ENCODE measurements around the gene C6orf89. TPM values are rescaled to one million over a fixed set of nuclear protein-coding genes. Genes with fewer than 3 reads are reported as not detected.

C6orf89 gene
- total RNA-seq, 5 donors from 2014 or later (not counting 1 experiment from before 2014, with no cell fraction given) = 32.6 to 57.9 (median 46.1) TPM

DNA sequence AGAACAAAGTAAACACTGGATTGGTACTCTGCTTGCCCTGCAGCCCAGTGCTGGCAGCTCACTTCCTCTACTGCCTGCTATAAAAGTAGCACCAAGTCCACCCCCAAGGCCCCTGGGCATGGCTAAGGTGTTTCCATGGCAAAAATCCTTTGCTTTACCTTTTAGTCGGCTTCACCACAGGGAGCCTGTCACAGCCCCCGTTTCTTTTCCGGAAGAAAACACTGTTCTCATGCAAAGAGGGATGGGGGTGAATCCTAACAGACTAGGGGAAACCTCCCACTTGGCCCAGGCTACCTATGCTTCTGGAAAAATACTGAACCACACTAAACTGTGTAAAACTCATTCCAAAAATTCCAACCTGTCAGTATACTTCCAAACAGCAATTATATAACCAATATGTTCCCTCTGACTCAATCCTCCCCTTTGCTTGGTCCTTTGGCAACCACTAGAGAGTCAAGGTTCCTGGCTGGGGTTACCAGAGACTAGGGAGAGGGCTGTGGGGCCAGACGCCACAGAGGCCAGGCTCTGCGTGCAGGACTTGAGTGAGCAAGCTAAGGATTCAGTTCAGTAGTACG, 27.3 kb upstream of the C6orf89 start:
- no peaks in the 10 kb centered on the region for H3K9me3 Mint-ChIP-seq
- WGBS (ENCODE audit: insufficient coverage) = 100% methylated on average over 1 of the region's 6 CpGs
- POLR2A ChIA-PET = interaction anchor here in 1 of 2 donors (0.7 kb wide), 1 partner anchor 61 kb away, joined by 10 read pairs; no protein-coding TSS in a partner anchor
- H3K4me3 ChIP-seq (ENCODE audit: control insufficient read depth in 1 of 2, extremely low read depth in 1 of 2, low read length in 1 of 2) = no peak overlapping the region
- no peaks in the 10 kb centered on the region for H3K27me3 ChIP-seq (replicated peaks in 1 of 2; ENCODE audit: control insufficient read depth in 2 of 2, extremely low read depth in 1 of 2, insufficient read depth in 2 of 2, low read length in 1 of 2)
- H3K27me3 Mint-ChIP-seq = no peaks in the 10 kb centered on the region
- peaks cover 55% of the 10 kb centered on the region for H3K36me3 Mint-ChIP-seq
- no peak overlapping the region for H3K4me3 Mint-ChIP-seq
- no peak overlapping the region for H3K27ac Mint-ChIP-seq
- H3K36me3 ChIP-seq (ENCODE audit: control insufficient read depth in 2 of 2, extremely low read depth in 1 of 2, insufficient read depth in 1 of 2, low read length in 1 of 2) = peaks cover 12 to 41% of the 10 kb centered on the region in 2 donors
- peaks cover 1 to 7% (median 5%) of the 10 kb centered on the region in 3 donors for H3K4me1 Mint-ChIP-seq
- CTCF ChIA-PET = no interaction called here
- DNase-seq (no peak), ATAC-seq (replicated peaks in 1 of 4) (no peak)
- H3K9me3 ChIP-seq = no peaks in the 10 kb centered on the region
- H3K27ac ChIP-seq (ENCODE audit: low read length) = no peak overlapping the region
- no peaks in the 10 kb centered on the region for H3K4me1 ChIP-seq (ENCODE audit: control insufficient read depth in 1 of 2, extremely low read depth in 1 of 2, insufficient read depth in 2 of 2, low read length in 2 of 2)

DNA sequence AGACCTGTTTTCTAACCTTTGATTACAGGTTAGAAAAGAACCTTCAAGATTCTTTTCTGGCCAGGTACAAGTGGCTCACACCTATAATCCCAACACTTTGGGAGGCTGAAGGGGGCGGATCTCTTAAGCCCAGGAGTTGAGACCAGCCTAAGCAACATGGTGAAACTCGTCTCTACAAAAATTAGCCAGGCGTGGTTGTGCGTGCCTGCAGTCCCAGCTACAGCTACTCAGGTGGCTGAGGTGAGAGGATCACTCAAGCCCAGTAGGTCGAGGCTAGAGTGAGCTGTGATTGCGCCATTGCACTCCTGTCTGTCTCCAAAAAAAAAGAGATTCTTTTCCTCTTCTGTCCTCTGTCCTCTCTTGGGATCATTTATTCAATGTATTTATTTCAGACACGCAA, 25.6 kb upstream of the C6orf89 start:
- CTCF ChIA-PET = interaction anchor here (0.5 to 1.6 kb wide), 2 partner anchors 9 to 179 kb away, joined by 3 to 7 read pairs; no protein-coding TSS in a partner anchor
- H3K4me3 Mint-ChIP-seq = no peak overlapping the region

DNA sequence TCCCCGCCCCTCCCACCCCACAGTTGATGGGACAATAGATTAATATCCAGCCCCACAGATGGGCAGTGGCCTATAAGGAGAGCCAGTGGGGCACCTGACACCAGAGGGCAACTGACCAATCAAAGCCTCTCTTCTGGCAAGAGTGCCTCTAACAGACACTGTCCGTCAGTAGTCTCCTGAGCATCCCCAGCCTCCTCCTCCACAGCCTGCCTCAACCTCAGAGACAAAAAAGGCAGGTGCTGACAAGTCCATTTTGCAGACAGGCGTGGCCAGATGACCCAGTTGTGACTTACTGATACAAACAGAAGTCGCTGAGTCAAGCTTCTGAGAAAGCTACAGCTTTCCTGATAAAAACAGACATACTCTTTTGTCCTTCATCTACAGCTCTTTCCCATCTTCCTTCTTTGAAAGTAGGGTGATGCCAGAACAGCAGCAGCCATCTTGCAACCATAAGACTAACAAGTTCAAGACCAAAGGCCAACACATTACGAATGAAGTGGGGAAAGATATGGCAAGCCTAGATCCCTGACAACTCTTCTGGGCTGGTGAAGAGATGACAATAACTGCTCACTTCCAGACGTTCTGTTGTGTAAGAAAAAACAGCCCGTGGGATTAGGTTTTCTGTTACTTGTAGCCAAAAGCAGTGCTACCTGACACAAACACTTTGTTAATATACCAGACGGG, 23.4 kb upstream of the C6orf89 start:
- Histone ChIP-seq H3K4me1 (ENCODE audit: control insufficient read depth in 1 of 2, extremely low read depth in 1 of 2, insufficient read depth in 2 of 2, low read length in 2 of 2) (peaks cover 6 to 14% of the 10 kb centered on the region in 2 experiments), H3K27ac (ENCODE audit: low read length) (no peak overlapping the region), H3K36me3 (ENCODE audit: control insufficient read depth in 2 of 2, extremely low read depth in 1 of 2, insufficient read depth in 1 of 2, low read length in 1 of 2) (peaks cover 5 to 50% of the 10 kb centered on the region in 2 donors), H3K9me3 (no peaks in the 10 kb centered on the region), H3K27me3 (replicated peaks in 1 of 2; ENCODE audit: control insufficient read depth in 2 of 2, extremely low read depth in 1 of 2, insufficient read depth in 2 of 2, low read length in 1 of 2) (no peaks in the 10 kb centered on the region), H3K4me3 (ENCODE audit: control insufficient read depth in 1 of 2, extremely low read depth in 1 of 2, low read length in 1 of 2) (no peak overlapping the region)
- DNase-seq = no peak
- POLR2A ChIA-PET = no interaction called here
- WGBS (ENCODE audit: insufficient coverage) = 71% methylated on average over 6 of the region's 8 CpGs
- H3K9me3 Mint-ChIP-seq = no peaks in the 10 kb centered on the region
- H3K27me3 Mint-ChIP-seq = no peaks in the 10 kb centered on the region
- ATAC-seq (replicated peaks in 1 of 4) = no peak
- H3K4me1 Mint-ChIP-seq = peaks cover 28 to 40% (median 35%) of the 10 kb centered on the region in 3 donors
- H3K36me3 Mint-ChIP-seq = peaks cover 55% of the 10 kb centered on the region
- CTCF ChIA-PET = interaction anchor here in 1 of 2 donors (0.9 kb wide), 1 partner anchor 9 kb away, joined by 3 read pairs; no protein-coding TSS in a partner anchor
- H3K27ac Mint-ChIP-seq = no peak overlapping the region
- H3K4me3 Mint-ChIP-seq = no peak overlapping the region

More for the DNA sequence above, 25.6 kb upstream of the C6orf89 start:
- no peak overlapping the region for H3K27ac ChIP-seq (ENCODE audit: low read length)
- POLR2A ChIA-PET = no interaction called here
- H3K4me3 ChIP-seq (ENCODE audit: control insufficient read depth in 1 of 2, extremely low read depth in 1 of 2, low read length in 1 of 2) = no peak overlapping the region
- no peak overlapping the region for H3K27ac Mint-ChIP-seq
- DNase-seq (no peak), ATAC-seq (replicated peaks in 1 of 4) (no peak)
- H3K27me3 Mint-ChIP-seq = no peaks in the 10 kb centered on the region
- H3K36me3 ChIP-seq (ENCODE audit: control insufficient read depth in 2 of 2, extremely low read depth in 1 of 2, insufficient read depth in 1 of 2, low read length in 1 of 2) = peaks cover 12 to 51% of the 10 kb centered on the region in 2 donors
- no peaks in the 10 kb centered on the region for H3K4me1 ChIP-seq (ENCODE audit: control insufficient read depth in 1 of 2, extremely low read depth in 1 of 2, insufficient read depth in 2 of 2, low read length in 2 of 2)
- no peaks in the 10 kb centered on the region for H3K27me3 ChIP-seq (replicated peaks in 1 of 2; ENCODE audit: control insufficient read depth in 2 of 2, extremely low read depth in 1 of 2, insufficient read depth in 2 of 2, low read length in 1 of 2)
- no peaks in the 10 kb centered on the region for H3K9me3 ChIP-seq
- peaks cover 55% of the 10 kb centered on the region for H3K36me3 Mint-ChIP-seq
- no peaks in the 10 kb centered on the region for H3K9me3 Mint-ChIP-seq
- 95% methylated on average over 5 of the region's 7 CpGs for WGBS (ENCODE audit: insufficient coverage)
- H3K4me1 Mint-ChIP-seq = peaks cover 9 to 23% (median 15%) of the 10 kb centered on the region in 3 donors

DNA sequence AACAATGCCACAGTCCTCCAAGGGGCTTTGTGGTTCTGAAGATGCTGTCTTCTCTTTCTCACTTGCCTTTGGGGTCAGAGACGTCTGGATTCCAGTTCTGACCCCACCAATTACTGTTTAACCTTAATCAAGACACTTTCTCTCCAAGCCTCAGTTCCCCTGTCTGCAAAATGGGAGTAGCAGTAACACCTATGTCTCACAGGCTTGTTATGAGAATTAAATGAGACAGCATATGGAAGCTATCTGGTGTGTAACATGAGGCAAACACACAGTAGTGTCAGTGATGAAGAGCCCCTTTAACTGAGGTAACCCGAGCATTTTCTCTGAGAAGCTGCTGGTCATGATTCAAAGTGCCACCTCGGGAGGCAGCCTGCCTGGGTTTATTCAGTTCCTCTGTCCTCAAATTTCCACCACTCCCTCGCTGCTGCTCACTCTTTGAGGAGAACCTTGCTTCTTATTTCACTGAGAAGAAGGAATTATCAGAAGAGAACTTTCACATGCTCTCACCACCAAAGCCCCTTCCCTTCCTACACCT, 22.8 kb upstream of the C6orf89 start:
- Mint-ChIP-seq H3K9me3 (no peaks in the 10 kb centered on the region), H3K36me3 (peaks cover 60% of the 10 kb centered on the region), H3K27me3 (no peaks in the 10 kb centered on the region), H3K27ac (no peak overlapping the region), H3K4me3 (no peak overlapping the region), H3K4me1 (peaks cover 34 to 46% (median 40%) of the 10 kb centered on the region in 3 donors)
- ChIA-PET CTCF (interaction anchor here in 1 of 2 donors (0.9 kb wide), 1 partner anchor 10 kb away, joined by 3 read pairs; no protein-coding TSS in a partner anchor), POLR2A (no interaction called here)
- DNase-seq (no peak), ATAC-seq (replicated peaks in 1 of 4) (no peak)
- Histone ChIP-seq H3K27me3 (replicated peaks in 1 of 2; ENCODE audit: control insufficient read depth in 2 of 2, extremely low read depth in 1 of 2, insufficient read depth in 2 of 2, low read length in 1 of 2) (no peaks in the 10 kb centered on the region), H3K9me3 (no peaks in the 10 kb centered on the region), H3K4me1 (ENCODE audit: control insufficient read depth in 1 of 2, extremely low read depth in 1 of 2, insufficient read depth in 2 of 2, low read length in 2 of 2) (peaks cover 6 to 14% of the 10 kb centered on the region in 2 experiments), H3K27ac (ENCODE audit: low read length) (no peak overlapping the region), H3K4me3 (ENCODE audit: control insufficient read depth in 1 of 2, extremely low read depth in 1 of 2, low read length in 1 of 2) (no peak overlapping the region), H3K36me3 (ENCODE audit: control insufficient read depth in 2 of 2, extremely low read depth in 1 of 2, insufficient read depth in 1 of 2, low read length in 1 of 2) (peaks cover 2 to 50% of the 10 kb centered on the region in 2 donors)
- WGBS (ENCODE audit: insufficient coverage) = 80% methylated on average over 2 of the region's 4 CpGs

DNA sequence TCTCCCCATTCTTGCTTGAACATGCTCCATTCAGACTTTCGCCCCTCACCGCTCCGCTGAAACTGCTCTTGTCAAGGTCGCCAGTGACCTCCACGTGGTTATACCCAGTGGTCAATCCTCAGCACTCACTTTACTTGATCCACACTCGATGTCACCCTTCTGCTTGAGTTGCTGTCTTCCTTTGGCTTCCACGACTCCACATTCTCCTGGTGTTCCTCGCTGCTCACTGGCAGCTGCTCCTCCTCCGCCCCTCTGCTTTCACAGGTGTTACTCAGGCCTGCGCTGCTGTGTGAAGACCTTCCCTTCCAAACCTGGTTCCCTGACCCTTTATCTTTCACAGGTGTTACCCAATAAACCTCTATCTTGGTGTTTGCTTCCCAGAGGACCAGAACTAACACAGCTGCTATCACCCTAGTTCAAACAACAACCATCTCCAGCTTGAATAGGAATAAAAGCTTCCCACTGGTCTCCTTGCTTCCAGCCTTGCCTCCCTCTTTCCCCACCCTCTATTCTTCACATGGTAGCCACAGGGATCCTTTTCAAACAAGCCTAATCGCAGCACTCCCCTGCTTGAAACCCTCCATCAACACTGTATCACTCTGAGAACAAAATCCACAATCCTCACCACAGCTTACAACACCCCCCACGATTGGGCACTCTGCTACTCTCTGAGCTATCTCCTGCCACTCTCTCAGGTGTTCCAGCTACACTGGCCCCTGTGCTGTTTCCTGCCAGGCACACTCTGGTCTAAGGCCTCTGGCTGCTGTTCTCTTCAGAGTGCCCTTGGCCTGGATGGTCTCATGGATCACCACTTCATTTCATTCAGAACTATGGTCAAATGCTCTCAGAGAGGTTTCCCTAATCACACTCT, 21.8 kb upstream of the C6orf89 start:
- DNase-seq = no peak
- peaks cover 40 to 52% (median 46%) of the 10 kb centered on the region in 3 donors for H3K4me1 Mint-ChIP-seq
- H3K36me3 Mint-ChIP-seq = peaks cover 61% of the 10 kb centered on the region
- no peaks in the 10 kb centered on the region for H3K9me3 ChIP-seq
- ChIA-PET CTCF (interaction anchor here in 1 of 2 donors (0.7 kb wide), 1 partner anchor 10 kb away, joined by 3 read pairs; the partner anchor contains the start of gene PPIL1), POLR2A (interaction anchor here in 1 of 2 donors (0.6 kb wide), 1 partner anchor 561 kb away, joined by 3 read pairs; no protein-coding TSS in a partner anchor)
- no peak overlapping the region for H3K27ac Mint-ChIP-seq
- H3K36me3 ChIP-seq (ENCODE audit: control insufficient read depth in 2 of 2, extremely low read depth in 1 of 2, insufficient read depth in 1 of 2, low read length in 1 of 2) = peaks cover 2 to 56% of the 10 kb centered on the region in 2 donors
- H3K4me3 ChIP-seq (ENCODE audit: control insufficient read depth in 1 of 2, extremely low read depth in 1 of 2, low read length in 1 of 2) = no peak overlapping the region
- H3K27me3 ChIP-seq (replicated peaks in 1 of 2; ENCODE audit: control insufficient read depth in 2 of 2, extremely low read depth in 1 of 2, insufficient read depth in 2 of 2, low read length in 1 of 2) = no peaks in the 10 kb centered on the region
- 93% methylated on average over 12 of the region's 12 CpGs for WGBS (ENCODE audit: insufficient coverage)
- no peak for ATAC-seq (replicated peaks in 1 of 4)
- no peak overlapping the region for H3K4me3 Mint-ChIP-seq
- peaks cover 6 to 14% of the 10 kb centered on the region in 2 experiments for H3K4me1 ChIP-seq (ENCODE audit: control insufficient read depth in 1 of 2, extremely low read depth in 1 of 2, insufficient read depth in 2 of 2, low read length in 2 of 2)
- no peak overlapping the region for H3K27ac ChIP-seq (ENCODE audit: low read length)
- H3K27me3 Mint-ChIP-seq = no peaks in the 10 kb centered on the region
- H3K9me3 Mint-ChIP-seq = no peaks in the 10 kb centered on the region

DNA sequence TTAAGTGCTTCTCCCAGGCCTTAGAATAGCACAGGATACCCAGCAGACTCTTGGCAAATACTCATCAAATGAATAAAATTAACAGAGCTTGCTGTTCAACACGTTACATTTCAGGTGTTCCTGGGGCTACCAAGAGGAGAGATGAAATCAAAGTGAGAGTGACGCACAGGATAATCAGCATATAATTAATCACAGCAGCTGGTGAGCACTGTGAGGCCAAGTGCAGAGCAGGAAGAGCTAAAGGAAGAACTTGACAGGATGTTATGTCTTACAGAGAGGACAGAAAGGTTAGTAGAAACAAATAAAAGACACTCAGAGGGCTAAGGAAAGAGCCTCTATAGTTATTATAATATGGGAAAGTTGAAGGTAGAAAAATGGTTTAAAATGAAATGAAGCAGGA, 19.9 kb upstream of the C6orf89 start:
- CTCF ChIA-PET = no interaction called here
- ATAC-seq (replicated peaks in 1 of 4) = peak; percentile 38 to 61 (median 50)
- Histone ChIP-seq H3K9me3 (no peaks in the 10 kb centered on the region), H3K4me1 (ENCODE audit: control insufficient read depth in 1 of 2, extremely low read depth in 1 of 2, insufficient read depth in 2 of 2, low read length in 2 of 2) (peaks cover 6 to 14% of the 10 kb centered on the region in 2 experiments), H3K4me3 (ENCODE audit: control insufficient read depth in 1 of 2, extremely low read depth in 1 of 2, low read length in 1 of 2) (no peak overlapping the region), H3K27ac (ENCODE audit: low read length) (no peak overlapping the region), H3K36me3 (ENCODE audit: control insufficient read depth in 2 of 2, extremely low read depth in 1 of 2, insufficient read depth in 1 of 2, low read length in 1 of 2) (peaks cover 0 to 69% of the 10 kb centered on the region in 2 donors), H3K27me3 (replicated peaks in 1 of 2; ENCODE audit: control insufficient read depth in 2 of 2, extremely low read depth in 1 of 2, insufficient read depth in 2 of 2, low read length in 1 of 2) (no peaks in the 10 kb centered on the region)
- no CpG with 5 or more reads among the region's 2 CpGs for WGBS (ENCODE audit: insufficient coverage)
- Mint-ChIP-seq H3K4me1 (peaks cover 54 to 62% (median 55%) of the 10 kb centered on the region in 3 donors), H3K27ac (peak overlapping the region in 1 of 2 donors; percentile 50), H3K27me3 (no peaks in the 10 kb centered on the region), H3K4me3 (no peak overlapping the region), H3K36me3 (peaks cover 64% of the 10 kb centered on the region), H3K9me3 (no peaks in the 10 kb centered on the region)
- POLR2A ChIA-PET = no interaction called here
- DNase-seq = no peak

Data from T-cell (primary cell).